Ovary (tissue), 3 donors: Measurements from ENCODE around the gene SORT1.

Experiments used
- CTCF ChIP-seq, 3 donors: fragments of 450-650 bp in 2 of 3; fragments of 200-600 bp in 1 of 3; IDR thresholded peaks; one replicate each; pipeline versions ENCODE4 v1.5.1 to v1.8.0; 2016 to 2022; ENCODE audit warnings: antibody characterized with exemption in 3 of 3, mild to moderate bottlenecking in 1 of 3
- EP300 ChIP-seq: sonication (generic); formaldehyde crosslinking; IDR thresholded peaks from one replicate; pipeline ENCODE4 v1.6.1; 2017; ENCODE audit warnings: antibody characterized with exemption
- donor health status: DM: no; HTN: no; CAD: no.

- TF ChIP-seq CTCF (IDR thresholded peaks at IDR 0.05) (peak in 2 of 3 donors; percentile 44 to 52), EP300 (no peak)
These were observed 1.7 kb upstream of the SORT1 start for GRCh38 chr1:109399326-109399957.
